ENCODE data around the gene CA6.

DNA sequence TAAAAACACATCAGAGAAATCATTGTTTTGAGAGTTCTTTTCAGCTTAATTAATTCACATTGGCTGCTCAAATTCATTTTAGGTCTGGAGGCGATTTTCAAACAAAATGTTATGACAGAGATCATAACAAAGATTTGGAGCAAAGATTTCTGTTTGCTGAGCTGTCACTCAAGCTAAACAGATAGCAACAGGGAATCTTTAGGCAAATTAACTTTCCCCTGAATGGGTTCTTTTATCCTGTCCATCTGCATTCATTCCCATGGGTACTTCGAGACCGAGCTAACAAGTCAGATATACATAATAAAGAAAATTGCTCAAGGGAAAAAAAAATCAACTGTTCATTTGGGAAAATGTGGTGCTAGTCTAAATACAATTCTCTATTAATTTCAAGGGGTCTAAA is 30.2 kb upstream of the CA6 start:
- TF ChIP-seq POLR2A (IDR thresholded peaks at IDR 0.05; ENCODE audit: low read depth), result no peak
- TF ChIP-seq, protein P1, sequence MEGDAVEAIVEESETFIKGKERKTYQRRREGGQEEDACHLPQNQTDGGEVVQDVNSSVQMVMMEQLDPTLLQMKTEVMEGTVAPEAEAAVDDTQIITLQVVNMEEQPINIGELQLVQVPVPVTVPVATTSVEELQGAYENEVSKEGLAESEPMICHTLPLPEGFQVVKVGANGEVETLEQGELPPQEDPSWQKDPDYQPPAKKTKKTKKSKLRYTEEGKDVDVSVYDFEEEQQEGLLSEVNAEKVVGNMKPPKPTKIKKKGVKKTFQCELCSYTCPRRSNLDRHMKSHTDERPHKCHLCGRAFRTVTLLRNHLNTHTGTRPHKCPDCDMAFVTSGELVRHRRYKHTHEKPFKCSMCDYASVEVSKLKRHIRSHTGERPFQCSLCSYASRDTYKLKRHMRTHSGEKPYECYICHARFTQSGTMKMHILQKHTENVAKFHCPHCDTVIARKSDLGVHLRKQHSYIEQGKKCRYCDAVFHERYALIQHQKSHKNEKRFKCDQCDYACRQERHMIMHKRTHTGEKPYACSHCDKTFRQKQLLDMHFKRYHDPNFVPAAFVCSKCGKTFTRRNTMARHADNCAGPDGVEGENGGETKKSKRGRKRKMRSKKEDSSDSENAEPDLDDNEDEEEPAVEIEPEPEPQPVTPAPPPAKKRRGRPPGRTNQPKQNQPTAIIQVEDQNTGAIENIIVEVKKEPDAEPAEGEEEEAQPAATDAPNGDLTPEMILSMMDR (IDR thresholded peaks at IDR 0.05), result no peak
- no peak for TF ChIP-seq POLR2AphosphoS5 (IDR thresholded peaks at IDR 0.05)
- TF ChIP-seq EP300 (IDR thresholded peaks at IDR 0.05), result no peak
